ENCODE results near the gene PAQR9.
"Not testable (repeated sequence)": the region's sequence is repeated elsewhere in the genome, so short reads cannot be mapped to it uniquely, and the experiment has no call there.

The PAQR9 gene, protein sequence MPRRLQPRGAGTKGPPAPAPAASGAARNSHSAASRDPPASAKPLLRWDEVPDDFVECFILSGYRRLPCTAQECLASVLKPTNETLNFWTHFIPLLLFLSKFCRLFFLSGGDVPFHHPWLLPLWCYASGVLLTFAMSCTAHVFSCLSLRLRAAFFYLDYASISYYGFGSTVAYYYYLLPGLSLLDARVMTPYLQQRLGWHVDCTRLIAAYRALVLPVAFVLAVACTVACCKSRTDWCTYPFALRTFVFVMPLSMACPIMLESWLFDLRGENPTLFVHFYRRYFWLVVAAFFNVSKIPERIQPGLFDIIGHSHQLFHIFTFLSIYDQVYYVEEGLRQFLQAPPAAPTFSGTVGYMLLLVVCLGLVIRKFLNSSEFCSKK

DNA sequence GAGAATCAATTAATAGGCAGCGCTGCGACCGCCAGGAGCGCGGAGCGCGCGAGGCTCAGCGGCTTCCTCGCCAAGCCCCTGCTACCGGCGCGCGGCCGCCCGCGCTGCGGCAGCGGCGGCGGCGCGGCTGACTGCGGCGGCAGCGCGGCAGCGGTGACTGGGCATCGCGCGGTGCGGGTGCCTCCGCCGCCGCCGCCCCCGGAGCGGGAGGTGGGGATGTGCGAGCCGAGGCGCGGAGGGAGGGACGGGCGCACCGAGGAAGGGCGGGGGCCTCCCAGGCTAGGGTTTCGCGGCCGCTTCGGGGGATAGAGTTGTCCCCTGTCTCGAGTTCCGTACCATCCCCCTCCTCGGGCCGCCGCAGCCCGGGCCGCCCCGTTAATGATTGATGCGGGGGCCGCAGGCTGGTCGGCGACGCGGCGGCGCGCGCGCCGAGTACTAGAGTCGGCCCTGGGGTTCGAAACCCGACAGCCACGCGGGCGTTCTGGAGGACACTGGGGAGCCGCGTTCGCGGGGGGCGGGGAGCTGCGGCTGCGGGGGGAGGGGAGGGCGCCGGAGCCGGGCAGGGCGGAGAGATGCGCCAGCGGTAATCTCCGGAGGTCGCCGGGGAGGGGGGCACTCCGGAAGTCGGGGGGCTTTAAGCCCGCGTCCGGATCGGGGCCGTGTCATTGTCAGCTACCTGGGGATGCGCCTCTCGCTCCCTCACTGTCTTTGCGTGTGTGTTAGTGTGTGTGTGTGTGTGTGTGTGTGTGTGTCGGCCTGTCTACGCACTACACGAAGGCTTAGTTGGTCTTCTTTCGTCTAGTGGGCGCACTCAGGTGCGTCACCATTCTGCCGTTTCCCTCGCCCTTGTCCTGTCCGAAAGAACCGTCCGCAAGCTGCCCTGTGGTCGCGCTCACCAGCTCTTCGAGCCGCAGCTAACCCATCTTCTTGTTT is at the start of gene PAQR9:
PAQR9 (minus strand) TSS at position 159 of the 933 bp plus-strand sequence. CDS start 338 bp downstream, outside the sequence.
- no peak for DNase-seq

DNA sequence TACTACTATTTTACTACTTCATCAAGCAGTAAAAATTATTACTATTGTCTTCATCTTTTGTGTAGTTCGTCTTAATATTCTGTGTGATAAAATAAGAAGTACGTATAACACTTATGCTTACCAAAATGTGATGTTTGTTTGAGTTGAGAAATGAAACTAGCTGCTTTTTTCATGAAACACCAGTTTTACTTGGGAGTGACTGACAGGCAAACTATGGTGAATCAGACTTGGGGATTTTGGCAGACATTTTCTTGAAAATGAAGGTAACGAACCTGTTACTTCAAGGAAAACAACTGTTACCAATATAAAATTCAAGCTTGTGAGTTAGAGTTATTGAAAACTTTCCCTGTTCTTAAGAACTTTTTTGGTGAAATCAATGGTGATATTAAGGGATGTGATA is 48.2 kb upstream of the PAQR9 start:
- no peak for DNase-seq

DNA sequence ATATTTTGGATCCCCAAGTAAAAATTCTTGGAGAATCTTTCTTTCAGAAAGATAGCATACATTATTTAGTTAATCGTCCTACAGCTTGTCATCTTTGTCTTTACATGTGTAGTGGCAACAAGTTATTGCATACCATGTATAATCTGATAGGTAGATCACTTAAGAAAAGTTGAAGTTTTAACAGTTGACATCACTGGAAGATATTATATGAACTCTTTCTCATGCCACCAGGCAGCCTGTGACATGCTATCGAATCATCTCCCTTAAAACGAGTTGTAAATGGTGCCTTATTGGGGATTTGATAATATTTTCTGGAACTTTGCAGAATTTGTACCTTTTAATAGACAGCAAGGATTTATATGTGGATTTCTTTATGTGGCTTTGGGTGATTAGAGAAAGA is 46.5 kb upstream of the PAQR9 start:
- DNase-seq: no peak

DNA sequence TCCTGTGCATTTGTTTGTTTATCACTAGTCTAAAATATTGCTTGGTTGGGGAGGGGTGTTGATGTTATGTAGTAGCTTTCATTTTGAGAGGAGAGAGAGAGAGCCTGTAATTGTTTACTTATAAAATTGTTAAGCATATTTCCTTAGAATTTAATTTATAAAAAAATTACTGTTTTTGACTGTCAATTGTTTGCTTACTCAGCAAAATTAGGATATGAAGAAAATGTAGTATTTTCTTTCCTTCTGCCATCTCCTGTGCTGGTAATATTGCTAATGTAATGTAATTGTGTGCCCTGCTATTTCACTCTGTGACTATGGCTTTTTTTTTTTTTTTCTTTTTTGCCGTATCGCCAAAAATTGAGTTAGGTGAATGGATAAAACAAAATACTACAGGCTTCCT is 41.3 kb upstream of the PAQR9 start:
- no peak for DNase-seq

DNA sequence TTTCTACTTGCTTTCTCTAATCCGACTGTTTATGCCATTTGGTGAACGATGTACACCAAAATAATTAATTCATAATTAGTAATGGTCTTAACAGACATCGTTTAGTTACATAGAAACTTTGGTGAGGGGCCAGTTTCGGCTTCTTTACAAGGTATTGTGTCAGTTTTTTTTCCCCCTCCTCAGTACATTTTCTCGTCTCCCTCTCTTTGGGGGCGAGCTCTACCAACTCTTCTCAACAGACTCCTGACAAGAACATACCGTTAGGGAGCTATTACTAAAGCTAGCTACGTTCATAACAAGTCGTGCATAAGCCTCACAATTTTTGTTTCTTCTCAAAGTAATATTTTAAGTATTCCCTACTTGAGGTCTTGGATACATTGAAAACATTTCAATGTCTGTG is 39.3 kb upstream of the PAQR9 start:
- no peak for DNase-seq

DNA sequence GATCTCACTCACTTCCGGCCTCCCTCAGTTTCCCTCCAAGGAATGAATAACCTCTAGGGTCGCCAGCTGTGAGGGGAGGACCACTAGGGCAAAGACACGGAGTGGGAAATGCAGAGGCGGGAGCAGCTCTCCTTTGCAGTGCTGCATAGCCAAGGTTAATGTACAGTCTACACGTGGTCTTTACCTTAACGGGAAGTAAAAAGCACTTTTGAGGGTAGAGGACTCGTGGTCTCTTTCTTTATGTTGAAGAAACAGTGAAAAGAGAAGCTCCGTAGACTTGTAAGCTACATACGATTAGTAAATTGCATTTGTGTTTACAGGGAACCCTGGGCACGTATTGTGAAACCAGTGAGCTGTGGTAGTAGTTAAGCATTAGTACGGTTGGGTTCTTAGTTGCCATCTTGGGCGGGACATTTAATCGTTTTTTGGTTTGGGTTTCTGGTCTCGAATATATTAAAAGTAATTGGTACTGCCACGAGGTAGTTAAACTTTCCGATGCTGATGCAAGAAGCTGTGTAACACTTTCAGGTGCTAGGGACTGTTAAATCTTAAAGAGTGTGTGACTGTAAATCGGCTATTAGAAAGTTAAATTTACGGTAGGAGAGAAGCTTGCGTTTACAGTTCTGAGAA is 38.7 kb upstream of the PAQR9 start:
- DNase-seq: no peak

DNA sequence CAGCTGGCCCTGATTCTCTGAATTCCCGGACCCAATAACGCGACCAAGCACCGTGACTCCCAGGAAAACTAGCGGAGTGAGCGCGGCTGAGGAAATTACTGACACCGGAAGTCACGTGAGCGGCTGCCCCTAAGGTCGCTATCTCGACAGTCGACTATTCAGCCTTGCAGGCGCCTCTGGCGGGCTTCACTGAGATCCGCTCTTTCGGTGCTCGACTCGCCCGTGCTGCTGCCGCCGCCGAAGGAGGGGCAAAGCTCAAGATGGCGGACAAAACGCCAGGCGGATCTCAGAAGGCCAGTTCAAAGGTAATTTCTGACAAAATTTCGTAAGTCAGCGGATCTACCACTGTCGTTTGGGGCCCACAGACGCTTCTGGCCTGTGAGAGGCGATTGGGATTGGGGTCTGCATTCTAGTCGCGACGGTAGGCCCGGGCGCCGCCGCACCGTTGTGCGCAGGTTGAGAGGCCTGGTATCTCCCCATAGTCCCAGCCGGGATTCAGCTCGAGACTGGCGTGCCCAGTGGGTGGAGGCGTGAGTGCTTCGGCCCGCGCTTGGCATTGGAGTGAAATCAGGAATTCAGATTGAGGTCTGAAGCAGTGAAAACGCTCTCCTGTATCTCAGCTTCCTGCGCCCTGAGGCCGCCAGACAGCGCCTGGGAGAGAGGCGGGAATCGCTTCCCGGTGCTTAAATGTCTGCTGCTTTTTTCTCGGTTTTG is 38.1 kb upstream of the PAQR9 start, which contains the start of gene U2SURP:
U2SURP (plus strand) TSS at position 202 of the 714 bp plus-strand sequence; CDS start at position 261, 59 bp downstream.
- DNase-seq: peak; percentile 100

DNA sequence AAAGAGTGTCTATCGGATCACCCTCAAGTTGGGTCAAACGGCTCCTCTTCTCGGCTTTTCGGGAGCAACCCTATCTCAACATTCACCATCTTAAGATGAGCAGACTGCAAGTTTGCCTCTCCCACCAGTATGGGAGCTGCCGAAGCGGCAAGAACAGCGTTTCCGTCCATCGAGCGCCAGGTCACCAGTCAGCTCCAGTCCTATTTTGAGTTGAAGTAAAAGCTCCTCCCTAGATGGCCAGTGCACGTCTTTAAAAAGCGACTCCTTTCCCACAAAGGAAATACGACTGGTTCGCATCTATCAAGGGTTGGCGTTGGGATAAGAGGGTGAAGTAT is 37.5 kb upstream of the PAQR9 start:
- DNase-seq: no peak

DNA sequence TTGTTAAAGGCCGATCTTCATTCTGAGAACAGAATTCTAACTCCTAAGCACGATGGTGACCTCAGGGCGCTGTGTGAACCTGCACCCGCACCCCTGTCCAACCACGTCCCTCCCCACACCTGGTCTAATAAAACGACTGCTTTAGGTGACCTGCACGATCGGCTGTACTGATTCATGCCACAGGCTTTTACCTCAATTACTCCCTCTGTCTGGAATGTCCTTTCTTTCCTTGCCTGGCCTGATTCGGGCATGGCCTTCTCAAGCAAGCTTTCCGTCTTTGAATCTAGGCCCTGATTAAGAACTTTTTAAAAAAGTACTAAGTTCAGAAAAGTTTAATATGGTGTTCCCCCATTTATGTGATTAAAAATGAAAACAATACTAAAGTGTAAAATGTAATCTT is 37.1 kb upstream of the PAQR9 start:
- no peak for DNase-seq

DNA sequence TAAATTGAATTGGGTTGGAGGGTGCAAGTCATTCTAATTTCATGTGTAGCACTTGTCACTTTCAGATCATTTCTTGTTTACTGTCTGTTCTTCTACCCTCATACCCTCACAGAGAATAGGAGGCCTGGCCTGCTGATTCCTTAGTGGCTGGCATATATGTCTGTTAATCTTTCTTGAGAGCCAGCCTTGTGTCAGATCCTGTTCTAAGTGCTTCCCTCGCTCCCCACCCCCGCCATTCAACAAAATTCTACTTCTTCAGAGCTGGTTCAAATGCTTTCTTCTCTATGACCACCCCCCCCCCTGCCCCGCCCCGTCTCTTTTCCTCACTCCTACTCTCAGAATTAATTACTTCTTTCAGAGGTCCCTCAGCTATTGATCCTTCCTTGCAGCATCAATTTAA is 36.4 kb upstream of the PAQR9 start:
- DNase-seq: no peak

DNA sequence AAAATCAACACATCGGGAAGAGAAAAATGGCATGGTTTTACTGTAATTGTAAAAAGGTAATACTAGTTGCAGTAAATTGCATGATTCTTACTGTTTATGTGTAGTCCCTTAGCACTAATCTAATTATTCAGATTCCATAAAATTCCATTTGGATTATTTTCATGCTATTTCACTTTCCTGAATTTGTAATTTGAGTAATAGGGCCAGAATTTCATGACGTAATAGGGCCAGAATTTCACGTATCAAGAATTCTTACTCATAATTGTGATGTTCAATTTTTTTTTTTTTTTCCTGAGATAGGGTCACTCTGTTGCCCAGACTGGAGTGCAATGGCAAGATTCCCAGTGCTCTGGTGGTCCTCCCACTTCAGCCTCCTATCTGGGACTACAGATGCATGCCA is 35.0 kb upstream of the PAQR9 start:
- DNase-seq: peak; percentile 43

DNA sequence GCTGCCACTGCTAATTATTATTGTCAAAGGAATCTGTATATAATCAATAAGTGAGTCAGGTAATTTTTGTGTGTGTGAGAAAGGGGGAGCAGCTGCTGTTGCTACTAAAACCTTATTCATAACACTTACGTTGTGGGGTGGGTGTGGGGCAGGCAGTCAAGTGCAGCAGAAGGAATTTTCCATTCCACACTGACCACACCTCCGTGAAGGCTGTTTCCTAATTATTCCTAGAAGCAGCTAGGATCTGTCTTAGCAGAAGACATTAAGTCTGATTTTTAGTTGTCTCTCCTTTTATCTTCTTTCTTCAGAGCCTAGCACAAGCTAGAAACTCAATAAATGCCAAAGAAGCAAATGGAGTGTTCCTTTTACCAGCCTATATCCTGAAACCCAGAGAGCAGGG is 33.9 kb upstream of the PAQR9 start:
- no peak for DNase-seq

DNA sequence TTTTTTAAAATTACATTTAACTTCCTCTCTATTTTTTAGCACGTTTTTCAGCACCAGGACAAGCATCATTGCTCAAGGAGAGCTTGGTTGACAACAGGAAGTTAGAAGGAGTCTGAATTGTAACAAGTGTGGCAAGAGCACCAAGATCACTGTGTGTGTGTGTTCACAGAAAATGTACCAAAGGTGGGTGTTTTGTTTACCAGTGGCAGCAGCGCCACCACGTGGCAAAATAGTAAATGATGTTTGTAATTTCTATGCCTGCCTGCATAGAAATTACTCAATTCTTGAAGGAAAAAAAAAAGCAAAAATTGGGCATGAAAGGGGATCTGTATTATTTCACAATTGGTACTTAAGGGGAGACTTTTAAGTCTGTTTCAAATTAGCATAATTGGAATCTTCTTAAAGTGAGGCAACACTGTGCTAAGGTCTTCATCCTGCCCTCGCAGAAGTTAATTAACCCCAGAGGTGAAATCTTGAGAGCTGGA is 30.5 kb upstream of the PAQR9 start:
- DNase-seq: peak; percentile 37

DNA sequence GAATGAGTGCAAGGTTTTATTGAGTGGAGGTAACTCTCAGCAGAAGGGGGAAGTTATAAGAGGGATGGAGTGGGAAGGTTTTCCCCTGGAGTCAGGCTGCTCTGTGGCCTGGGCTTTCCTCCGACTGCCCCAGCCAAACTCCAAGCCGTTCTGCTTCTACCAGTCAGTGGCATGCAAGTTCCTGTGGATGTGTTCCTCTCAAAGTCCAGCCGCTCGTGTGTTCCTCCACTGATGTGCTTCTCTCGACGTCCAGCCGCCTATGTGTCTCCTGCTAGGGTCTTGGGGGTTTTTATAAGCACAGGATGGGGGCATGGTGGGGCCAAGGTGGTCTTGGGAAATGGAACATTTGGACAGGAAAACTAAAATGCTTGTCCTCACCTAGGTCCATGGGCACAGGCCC is 28.8 kb upstream of the PAQR9 start:
- no peak for DNase-seq

DNA sequence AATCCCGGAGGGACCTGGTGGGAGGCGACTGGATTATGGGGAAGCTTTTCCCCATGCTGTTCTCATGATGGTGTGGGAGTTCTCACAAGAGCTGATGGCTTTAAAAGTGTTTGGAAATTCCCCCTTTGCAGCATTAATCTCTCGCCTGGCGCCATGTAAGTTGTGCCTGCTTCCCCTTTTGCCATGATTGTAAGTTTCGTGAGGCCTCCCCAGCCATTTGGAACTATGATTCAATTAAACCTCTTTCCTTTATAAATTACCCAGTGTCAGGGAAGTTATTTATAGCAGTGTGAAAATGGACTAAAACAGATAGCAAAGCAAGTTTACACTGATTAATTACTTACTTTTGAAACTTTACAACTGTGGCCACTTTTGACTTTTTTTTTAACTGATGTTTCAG is 27.2 kb upstream of the PAQR9 start:
- no peak for DNase-seq

DNA sequence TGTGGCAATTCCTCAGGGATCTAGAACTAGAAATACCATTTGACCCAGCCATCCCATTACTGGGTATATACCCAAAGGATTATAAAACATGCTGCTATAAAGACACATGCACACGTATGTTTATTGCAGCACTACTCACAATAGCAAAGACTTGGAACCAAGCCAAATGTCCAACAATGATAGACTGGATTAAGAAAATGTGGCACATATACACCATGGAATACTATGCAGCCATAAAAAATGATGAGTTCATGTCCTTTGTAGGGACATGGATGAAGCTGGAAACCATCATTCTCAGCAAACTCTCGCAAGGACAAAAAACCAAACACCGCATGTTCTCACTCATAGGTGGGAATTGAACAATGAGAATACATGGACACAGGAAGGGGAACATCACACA is 25.4 kb upstream of the PAQR9 start:
- DNase-seq: not testable (repeated sequence)

DNA sequence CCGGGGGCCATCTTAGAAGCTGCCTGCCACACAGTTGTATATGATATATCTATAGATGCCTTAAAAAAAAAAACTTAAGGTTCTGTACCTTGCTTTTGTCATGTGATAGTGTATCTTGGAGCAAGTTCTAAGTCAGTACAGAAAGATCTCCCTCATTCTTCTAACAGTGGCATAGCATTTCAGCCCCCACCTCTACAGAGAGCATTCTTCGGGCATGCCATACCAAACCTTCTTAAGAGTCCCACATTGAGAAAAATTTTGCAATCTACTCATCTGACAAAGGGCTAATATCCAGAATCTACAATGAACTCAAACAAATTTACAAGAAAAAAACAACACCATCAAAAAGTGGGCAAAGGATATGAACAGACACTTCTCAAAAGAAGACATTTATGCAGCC is 24.7 kb upstream of the PAQR9 start:
- not testable (repeated sequence) for DNase-seq

DNA sequence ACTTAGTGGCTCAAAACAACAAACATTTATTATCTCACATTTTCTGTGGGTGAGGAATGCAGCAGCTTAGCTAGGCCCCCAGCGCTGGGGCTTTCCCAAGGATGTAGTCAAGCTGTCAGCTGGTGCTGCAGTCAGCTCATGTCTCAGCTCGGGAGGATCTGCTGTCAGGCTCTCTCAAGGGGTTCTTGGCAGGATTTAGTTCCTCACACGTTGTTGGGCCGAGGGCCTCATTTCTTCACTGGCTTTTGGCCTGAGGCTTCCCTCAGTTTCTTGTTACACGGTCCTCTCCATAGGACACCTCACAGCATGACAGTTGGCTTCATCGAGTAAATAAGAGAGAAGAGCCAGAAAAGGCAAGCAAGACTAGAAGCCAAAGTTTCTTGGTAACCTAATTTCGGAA is 24.2 kb upstream of the PAQR9 start:
- peak; percentile 78 for DNase-seq

DNA sequence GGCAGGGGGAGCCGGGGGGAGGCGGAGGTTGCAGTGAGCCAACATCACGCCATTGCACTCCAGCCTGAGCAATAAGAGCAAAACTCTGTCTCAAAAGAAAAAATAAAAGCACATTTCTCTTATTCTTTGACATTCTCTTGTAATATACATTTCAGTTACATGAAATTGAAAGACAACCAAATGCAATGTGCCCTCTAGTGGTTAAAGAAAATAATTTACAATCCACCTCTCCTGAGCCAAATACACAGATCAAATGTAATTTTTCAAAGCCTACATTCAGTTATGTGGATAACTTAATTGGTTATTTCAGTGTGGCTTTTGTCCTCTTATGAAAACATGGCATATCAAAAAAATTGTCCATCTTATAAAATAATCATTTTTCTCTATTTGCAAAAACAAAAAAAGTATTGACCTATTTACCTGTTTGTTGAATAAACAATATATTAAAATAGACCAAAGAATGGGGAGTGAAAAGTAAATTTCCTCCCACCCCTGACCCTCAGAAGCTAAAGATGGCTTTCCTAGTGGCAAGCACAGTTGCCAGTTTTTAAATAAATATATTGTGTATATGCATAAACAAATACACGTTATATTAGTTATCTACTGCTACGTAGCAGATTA is 23.7 kb upstream of the PAQR9 start:
- DNase-seq: no peak

DNA sequence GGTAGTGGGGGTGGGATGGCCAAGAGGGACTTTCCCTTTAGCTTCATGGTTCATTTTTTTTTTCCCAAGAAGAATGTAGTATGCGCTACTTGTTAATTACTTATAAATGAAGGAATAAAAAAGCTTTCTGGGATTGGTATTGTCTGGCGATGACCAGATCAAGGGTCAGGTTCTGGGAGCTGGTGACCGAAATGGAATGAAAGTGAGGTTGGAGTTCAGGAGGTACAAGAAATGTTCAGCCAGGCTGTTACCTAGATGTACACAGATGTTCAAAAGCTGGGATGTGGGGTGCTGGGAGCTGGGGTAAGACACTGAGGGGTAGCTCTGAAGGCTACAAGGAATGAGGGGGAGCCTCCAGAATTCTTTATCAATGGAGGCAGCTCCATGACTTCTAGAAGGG is 20.8 kb upstream of the PAQR9 start:
- no peak for DNase-seq

DNA sequence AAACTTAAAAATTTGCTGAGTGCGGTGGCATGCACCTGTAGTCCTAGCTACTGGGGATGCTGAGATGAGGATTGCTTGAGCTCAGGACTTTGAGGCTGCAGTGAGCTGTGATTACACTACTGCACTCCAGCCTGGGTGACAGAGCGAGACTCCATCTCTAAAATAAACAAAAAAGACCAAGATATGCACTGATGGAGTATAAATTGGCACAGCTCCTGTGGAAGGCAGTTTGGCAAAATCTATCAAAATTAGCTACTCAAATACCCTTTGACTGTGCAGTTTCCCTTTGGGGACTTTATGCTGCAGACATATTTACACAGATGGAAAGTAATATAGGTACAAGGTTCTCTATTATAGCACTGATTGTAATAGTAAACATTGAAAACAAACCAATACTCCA is 19.8 kb upstream of the PAQR9 start:
- no peak for DNase-seq

DNA sequence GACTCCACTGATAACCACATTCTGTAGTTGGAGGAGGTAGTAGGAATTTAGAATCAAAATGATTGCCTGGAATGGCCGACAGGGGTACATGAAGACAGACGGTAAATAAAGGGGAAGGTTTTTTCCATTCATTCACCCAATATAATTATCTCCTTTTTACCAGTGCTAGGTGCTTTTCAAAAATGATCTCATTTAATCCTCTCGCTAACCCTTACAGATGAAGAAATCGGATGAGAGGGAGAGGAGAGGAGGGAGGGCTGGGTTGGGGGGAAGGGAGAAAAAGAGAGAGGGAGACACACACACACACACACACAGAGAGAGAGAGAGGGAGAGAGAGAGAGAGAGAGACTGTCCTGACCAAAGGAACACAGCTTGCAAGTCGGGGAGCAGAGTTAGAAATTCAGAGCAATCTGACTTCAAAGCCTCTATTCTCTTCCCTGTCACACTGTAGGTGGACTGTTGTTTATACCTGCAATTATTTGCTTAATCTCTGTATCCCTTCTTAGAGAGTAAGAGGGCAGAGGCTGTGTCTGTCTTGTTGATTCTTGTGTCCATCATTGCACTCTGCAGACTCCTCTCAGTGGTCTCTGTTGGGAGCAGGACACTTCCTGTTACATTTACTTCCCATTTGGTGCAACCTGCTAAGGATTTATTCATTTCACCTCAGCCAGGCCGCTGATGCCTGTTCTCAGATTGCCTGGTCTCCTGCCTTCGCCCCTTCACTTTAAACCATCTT is 18.7 kb upstream of the PAQR9 start:
- DNase-seq: no peak
